H1 (cell line): ENCODE measurements around the gene NELL1. TPM values are rescaled to one million over a fixed set of nuclear protein-coding genes. Genes with fewer than 3 reads are reported as not detected.

Experiments
- CTCF ChIA-PET: fragments of 300-600 bp; sonication (Branson Sonifier 250); formaldehyde crosslinking; loops from one replicate; lab custom pipeline; 2021; ENCODE audit not compliant: partially characterized antibody; lab: Charles Lee
- POLR2A ChIA-PET: fragments of 300-600 bp; sonication (Branson Sonifier 250); formaldehyde crosslinking; loops from one replicate; lab custom pipeline; 2021; ENCODE audit warnings: inconsistent platforms; ENCODE audit not compliant: partially characterized antibody; lab: Charles Lee
- DNase-seq, 2 experiments: peaks; one replicate each; pipeline versions ENCODE4 v3.0.0 to v3.0.0-alpha.2; 2010 to 2022; ENCODE audit warnings: low spot score in 2 of 2, low read depth in 1 of 2, mixed read lengths in 1 of 2
- FAIRE-seq: peaks from 2 replicates; lab custom pipeline; 2011; peaks lifted over from hg19 to GRCh38; lab: Jason Lieb, UNC
- H2AFZ ChIP-seq: 2 replicates; pipeline ENCODE4 v1.8.1; 2012; ENCODE audit warnings: low read length, inconsistent platforms
- H2AK5ac ChIP-seq: 2 replicates; pipeline ENCODE4 v1.6.1; 2013; ENCODE audit warnings: low read depth, low read length
- H2BK120ac ChIP-seq: replicated peaks from 2 replicates; pipeline ENCODE3; 2013; ENCODE audit warnings: low read depth, low read length, inconsistent platforms
- H2BK12ac ChIP-seq: 2 replicates; pipeline ENCODE4 v1.6.1; 2013; ENCODE audit warnings: low read depth, low read length
- H2BK15ac ChIP-seq: 2 replicates; pipeline ENCODE4 v1.6.1; 2013; ENCODE audit warnings: low read length
- H2BK20ac ChIP-seq: 2 replicates; pipeline ENCODE4 v1.6.1; 2013; ENCODE audit warnings: low read length
- H2BK5ac ChIP-seq: 2 replicates; pipeline ENCODE4 v1.6.1; 2013; ENCODE audit warnings: low read depth, low read length
- H3K14ac ChIP-seq: 2 replicates; pipeline ENCODE4 v1.6.1; 2013; ENCODE audit warnings: inconsistent platforms; ENCODE audit not compliant: insufficient read length
- H3K18ac ChIP-seq: 2 replicates; pipeline ENCODE4 v1.6.1; 2013; ENCODE audit warnings: low read length; ENCODE audit errors: extremely low read depth
- H3K23ac ChIP-seq: 2 replicates; pipeline ENCODE4 v1.6.1; 2013; ENCODE audit warnings: inconsistent platforms; ENCODE audit not compliant: insufficient read length
- H3K23me2 ChIP-seq: 2 replicates; pipeline ENCODE4 v1.6.1; 2013; ENCODE audit warnings: low read depth, low read length
- H3K27ac ChIP-seq: 2 replicates; pipeline ENCODE4 v1.6.1; 2011; ENCODE audit warnings: low read depth, low read length, inconsistent platforms
- H3K27me3 ChIP-seq, 4 experiments: replicated peaks in 1 of 4; 1 replicate in 1 of 4; 2 replicates in 3 of 4; pipeline versions ENCODE4 v1.6.1 to v1.8.1; 2011 to 2013; ENCODE audit warnings: low read length in 3 of 4, mild to moderate bottlenecking in 3 of 4, inconsistent platforms in 2 of 4, mixed read lengths in 2 of 4, moderate library complexity in 1 of 4; ENCODE audit not compliant: control insufficient read depth in 3 of 4, insufficient read depth in 3 of 4; ENCODE audit errors: extremely low read depth in 1 of 4
- H3K36me3 ChIP-seq, 4 experiments: 2 replicates each; pipeline versions ENCODE4 v1.6.1 to v1.8.1; 2011 to 2013; ENCODE audit warnings: mild to moderate bottlenecking in 4 of 4, low read length in 3 of 4, moderate library complexity in 2 of 4, control low read depth in 1 of 4, inconsistent platforms in 1 of 4; ENCODE audit not compliant: insufficient read depth in 4 of 4, control insufficient read depth in 2 of 4
- H3K4ac ChIP-seq: replicated peaks from 2 replicates; pipeline ENCODE3; 2013; ENCODE audit warnings: low read length, low read depth, mixed read lengths, inconsistent platforms; ENCODE audit not compliant: insufficient read length
- H3K4me1 ChIP-seq, 4 experiments: replicated peaks in 1 of 4; 1 replicate in 1 of 4; 2 replicates in 3 of 4; pipeline versions ENCODE4 v1.6.1 to v1.8.1; 2011 to 2013; ENCODE audit warnings: low read length in 3 of 4, inconsistent platforms in 2 of 4, mixed read lengths in 1 of 4; ENCODE audit not compliant: insufficient read depth in 4 of 4, control insufficient read depth in 3 of 4
- H3K4me2 ChIP-seq, 2 experiments: 2 replicates each; pipeline versions ENCODE4 v1.6.1 to v1.8.1; 2011 to 2013; ENCODE audit warnings: low read depth in 2 of 2, low read length in 2 of 2, control low read depth in 1 of 2, inconsistent platforms in 1 of 2, mild to moderate bottlenecking in 1 of 2; ENCODE audit not compliant: insufficient read depth in 1 of 2
- H3K4me3 ChIP-seq, 4 experiments: fragments of 200-600, 300-600 bp in 1 of 4; sonication (generic), shearing (Covaris generic), sonication (Bioruptor Twin) in 1 of 4; 2 replicates each; pipeline versions ENCODE4 v1.5.1 to v1.8.1; 2011 to 2016; ENCODE audit warnings: low read length in 4 of 4, low read depth in 3 of 4, control low read depth in 2 of 4, inconsistent platforms in 2 of 4, mild to moderate bottlenecking in 2 of 4, mixed read lengths in 1 of 4, moderate library complexity in 1 of 4; ENCODE audit not compliant: insufficient read depth in 2 of 4; ENCODE audit errors: extremely low read depth in 1 of 4
- H3K56ac ChIP-seq: replicated peaks from 2 replicates; pipeline ENCODE3; 2013; ENCODE audit warnings: low read depth, mild to moderate bottlenecking, mixed read lengths, low read length, inconsistent platforms; ENCODE audit not compliant: insufficient read length
- H3K79me1 ChIP-seq: 2 replicates; pipeline ENCODE4 v1.6.1; 2013; ENCODE audit warnings: low read depth, low read length, control low read depth
- H3K79me2 ChIP-seq, 2 experiments: 2 replicates each; pipeline versions ENCODE4 v1.6.1 to v1.8.1; 2012 to 2013; ENCODE audit warnings: low read length in 2 of 2, mild to moderate bottlenecking in 2 of 2, inconsistent platforms in 1 of 2; ENCODE audit not compliant: insufficient read depth in 2 of 2, control insufficient read depth in 1 of 2
- H3K9ac ChIP-seq, 4 experiments: replicated peaks in 1 of 4; 1 replicate in 1 of 4; 2 replicates in 3 of 4; pipeline versions ENCODE4 v1.6.1 to v1.8.1; 2011 to 2013; ENCODE audit warnings: low read depth in 3 of 4, low read length in 3 of 4, control low read depth in 2 of 4, mild to moderate bottlenecking in 2 of 4, moderate library complexity in 2 of 4, inconsistent platforms in 1 of 4; ENCODE audit errors: extremely low read depth in 1 of 4
- H3K9me3 ChIP-seq, 2 experiments: 2 replicates each; pipeline versions ENCODE4 v1.6.1 to v1.8.1; 2012 to 2013; ENCODE audit warnings: mild to moderate bottlenecking in 2 of 2, moderate library complexity in 2 of 2, control low read depth in 1 of 2, inconsistent platforms in 1 of 2, low read depth in 1 of 2, low read length in 1 of 2, mixed read lengths in 1 of 2; ENCODE audit not compliant: insufficient read depth in 2 of 2
- H4K20me1 ChIP-seq, 2 experiments: replicated peaks in 1 of 2; 2 replicates each; pipeline versions ENCODE3 to v1.8.1; 2011 to 2013; ENCODE audit warnings: inconsistent platforms in 2 of 2, low read length in 2 of 2, mild to moderate bottlenecking in 1 of 2; ENCODE audit not compliant: insufficient read depth in 2 of 2, control insufficient read depth in 1 of 2
- H4K5ac ChIP-seq: 2 replicates; pipeline ENCODE4 v1.6.1; 2013; ENCODE audit warnings: low read length, low read depth, mixed read lengths, inconsistent platforms; ENCODE audit not compliant: insufficient read length
- H4K8ac ChIP-seq: 2 replicates; pipeline ENCODE4 v1.8.0; 2013; ENCODE audit warnings: mild to moderate bottlenecking, moderate library complexity, low read length, inconsistent platforms; ENCODE audit not compliant: insufficient read depth; ENCODE audit errors: extremely low read depth
- H4K91ac ChIP-seq: replicated peaks from 2 replicates; pipeline ENCODE3; 2013; ENCODE audit warnings: low read length, mixed read lengths, inconsistent platforms; ENCODE audit not compliant: insufficient read length
- BACH1 ChIP-seq: IDR thresholded peaks from 2 replicates; pipeline ENCODE4 v1.6.1; 2012; ENCODE audit warnings: low read length, improper control_type of control experiment
- CBX5 ChIP-seq: fragments of 300-800, 300-1000 bp; sonication (generic); IDR thresholded peaks from 2 replicates; pipeline ENCODE4 v1.7.1; 2016; ENCODE audit warnings: antibody characterized with exemption, low read length, low read depth
- POLR2A ChIP-seq, 2 experiments: IDR thresholded peaks; 1 replicate in 1 of 2; 2 replicates in 1 of 2; pipeline ENCODE4 v1.6.1; 2011; ENCODE audit warnings: low read depth in 2 of 2, low read length in 2 of 2, mild to moderate bottlenecking in 2 of 2; ENCODE audit errors: control extremely low read depth in 1 of 2
- RAD21 ChIP-seq, 2 experiments: IDR thresholded peaks in 1 of 2; conservative IDR thresholded peaks in 1 of 2; 2 replicates each; pipeline ENCODE4 v1.6.1; 2011; ENCODE audit warnings: low read depth in 2 of 2, low read length in 2 of 2, improper control_type of control experiment in 1 of 2, inconsistent platforms in 1 of 2, mild to moderate bottlenecking in 1 of 2, moderate library complexity in 1 of 2
- SP1 ChIP-seq: IDR thresholded peaks from 2 replicates; pipeline ENCODE4 v1.6.1; 2011; ENCODE audit warnings: low read depth, low read length
- TEAD4 ChIP-seq: IDR thresholded peaks from 2 replicates; pipeline ENCODE4 v1.6.1; 2012; ENCODE audit warnings: low read depth, low read length, inconsistent platforms, mixed read lengths
- ZNF274 ChIP-seq: IDR thresholded peaks from 2 replicates; pipeline ENCODE4 v1.7.0; 2012; ENCODE audit warnings: low read length, borderline replicate concordance; ENCODE audit errors: extremely low read depth
- WGBS, 2 experiments: shearing (Covaris generic) in 1 of 2; methylation state at CpG; one replicate each; pipeline versions ENCODE4 v1.1.6 to v1.1.7; 2013 to 2015; ENCODE audit warnings: low lambda C conversion rate in 2 of 2, mixed read lengths in 2 of 2, inconsistent platforms in 1 of 2, low coverage in 1 of 2, missing lambda C conversion rate in 1 of 2; ENCODE audit not compliant: insufficient replicate concordance in 2 of 2, insufficient coverage in 1 of 2, insufficient read length in 1 of 2; ENCODE audit errors: extremely low coverage in 1 of 2, missing lambda C conversion rate in 1 of 2; 5-methylcytosine and 5-hydroxymethylcytosine counted together
- polyA plus RNA-seq, 7 experiments: library from polyadenylated mRNA; depleted of rRNA in 3 of 7; stranded (reverse) in 5 of 7; unstranded in 2 of 7; fragments of >200 nt in 5 of 7; fragments of 200-250 nt in 2 of 7; gene quantifications; 1 replicate in 5 of 7; 2 replicates in 1 of 7; 4 replicates in 1 of 7; pipeline versions ENCODE4 v1.2.1 to v1.2.3, GENCODE V29; 2011 to 2013; ENCODE audit warnings: missing spikeins in 2 of 7, mixed read lengths in 2 of 7
- total RNA-seq: library from RNA; stranded (reverse); fragmentation: NEBNext Ultra II Directional; extraction: Animal tissue kit (Norgen Biotek cat#: 25700); gene quantifications from 2 replicates; pipeline ENCODE4 v1.2.1, GENCODE V29; 2021

Gene NELL1
- total and polyA plus RNA-seq, 2 of the 8 experiments (the other 6 are each of a cell fraction or from before 2014, with no cell fraction given) = 0.21 TPM; not detected in 1

- DNase-seq (no peak), FAIRE-seq (no peak)
- Histone ChIP-seq H3K18ac (no peak overlapping the region), H2BK20ac (no peak overlapping the region), H3K9ac (no peak overlapping the region), H3K79me2 (no peaks in the 10 kb centered on the region), H3K56ac (no peak overlapping the region), H3K4me3 (no peak overlapping the region), H3K79me1 (no peaks in the 10 kb centered on the region), H2BK15ac (no peak overlapping the region), H4K5ac (no peak overlapping the region), H3K4me1 (peaks cover 0 to 3% (median 0%) of the 10 kb centered on the region in 4 experiments; a peak in 1 of 7 replicates), H3K4me2 (no peak overlapping the region), H2BK5ac (no peak overlapping the region), H3K9me3 (no peaks in the 10 kb centered on the region)
- WGBS, 2 experiments = no CpG with 5 or more reads among the region's 1 CpG
- CTCF ChIA-PET = interaction anchor here (0.5 kb wide), 1 partner anchor 17 kb away, joined by 3 read pairs; no protein-coding TSS in a partner anchor
- no peak for TF ChIP-seq TEAD4
- TF ChIP-seq CBX5 = no peak
- TF ChIP-seq POLR2A (IDR thresholded peaks at IDR 0.05; ENCODE audit: control extremely low read depth in 1 of 2, low read depth in 2 of 2, low read length in 2 of 2) = no peak
- TF ChIP-seq ZNF274 = no peak
- no peak for TF ChIP-seq RAD21 (IDR thresholded peaks at IDR 0.05 in 1 of 2, conservative IDR thresholded peaks at IDR 0.05 in 1 of 2; ENCODE audit: low read depth in 2 of 2, low read length in 2 of 2)
- TF ChIP-seq SP1 = no peak
- no peak for TF ChIP-seq BACH1
- TF ChIP-seq, all 59 proteins: peak for 0
- Histone ChIP-seq H2BK120ac (no peak overlapping the region), H2AFZ (no peak overlapping the region), H3K23me2 (no peaks in the 10 kb centered on the region), H3K14ac (no peak overlapping the region), H3K27ac (no peak overlapping the region), H4K8ac (no peak overlapping the region), H3K23ac (no peak overlapping the region), H3K36me3 (no peaks in the 10 kb centered on the region), H3K4ac (no peak overlapping the region), H2AK5ac (no peak overlapping the region), H4K20me1 (no peaks in the 10 kb centered on the region), H2BK12ac (no peak overlapping the region), H3K27me3 (no peaks in the 10 kb centered on the region), H4K91ac (no peak overlapping the region)
- POLR2A ChIA-PET = interaction anchor here (1.0 kb wide), 1 partner anchor 414 kb away, joined by 3 read pairs; no protein-coding TSS in a partner anchor
Observed at GRCh38 chr11:21179770-21180169, 510.4 kb downstream of the NELL1 start.
